HG03280 (cell line): ENCODE results near the gene NOL4L.

Experiments
- ATAC-seq: cut with Tn5 transposase; IDR thresholded peaks from one replicate; pipeline ENCODE4 v1.9.1; 2021; ENCODE audit warnings: mild to moderate bottlenecking, moderate library complexity; ENCODE audit not compliant: unreplicated experiment

The NOL4L gene

DNA sequence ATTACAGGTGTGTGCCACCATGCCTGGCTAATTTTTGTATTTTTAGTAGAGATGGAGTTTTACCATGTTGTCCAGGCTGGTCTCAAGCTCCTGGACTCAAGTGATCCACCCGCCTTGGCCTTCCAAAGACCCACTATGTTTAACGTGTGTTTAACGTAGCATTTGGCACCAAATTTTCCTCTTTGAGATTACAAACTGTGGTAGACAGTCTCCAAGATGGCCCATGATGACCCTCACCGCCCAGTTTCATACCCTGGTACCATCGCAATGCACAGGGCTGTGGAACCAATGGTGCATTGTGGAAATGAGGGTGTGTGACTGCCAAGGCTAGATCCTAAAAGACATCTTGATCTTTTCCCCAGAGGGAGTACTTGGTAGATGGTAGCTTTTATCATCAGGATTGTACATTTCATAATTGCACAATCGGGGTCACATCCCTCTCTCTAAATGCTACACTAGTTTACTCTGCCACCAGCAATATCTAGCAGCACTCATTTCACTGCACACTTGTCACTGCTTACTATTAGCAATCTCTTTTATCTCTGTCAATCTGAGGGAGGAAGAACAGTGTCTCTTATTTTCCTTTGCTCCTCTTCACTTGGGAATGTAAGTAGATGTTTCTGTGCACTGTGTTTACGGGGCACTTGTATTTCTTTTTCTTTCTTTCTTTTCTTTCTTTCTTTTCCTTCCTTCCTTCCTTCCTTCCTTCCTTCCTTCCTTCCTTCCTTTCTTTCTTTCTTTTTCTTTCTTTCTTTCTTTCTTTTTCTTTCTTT lies 96.9 kb downstream of the NOL4L start:
- ATAC-seq: no peak

DNA sequence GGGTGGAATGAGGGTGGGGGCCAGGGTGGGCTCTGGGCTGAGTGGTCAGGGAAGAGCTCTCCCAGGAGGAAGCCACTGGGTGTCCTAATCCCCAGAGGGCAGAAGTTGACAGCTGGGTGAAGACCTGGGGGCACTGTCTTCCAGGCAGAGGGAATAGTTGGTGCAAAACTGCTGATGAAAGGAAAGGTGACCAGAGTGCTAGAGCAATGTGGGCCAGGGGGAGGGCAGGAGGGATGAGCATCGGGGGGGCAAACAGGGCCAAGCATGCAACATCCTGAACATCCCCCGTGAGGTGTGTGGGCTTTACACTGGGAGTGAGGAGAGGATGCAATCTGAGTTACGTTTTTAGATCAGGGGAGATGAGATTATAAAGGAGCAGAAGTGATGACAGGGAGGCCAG lies 97.8 kb downstream of the NOL4L start:
- ATAC-seq: no peak

DNA sequence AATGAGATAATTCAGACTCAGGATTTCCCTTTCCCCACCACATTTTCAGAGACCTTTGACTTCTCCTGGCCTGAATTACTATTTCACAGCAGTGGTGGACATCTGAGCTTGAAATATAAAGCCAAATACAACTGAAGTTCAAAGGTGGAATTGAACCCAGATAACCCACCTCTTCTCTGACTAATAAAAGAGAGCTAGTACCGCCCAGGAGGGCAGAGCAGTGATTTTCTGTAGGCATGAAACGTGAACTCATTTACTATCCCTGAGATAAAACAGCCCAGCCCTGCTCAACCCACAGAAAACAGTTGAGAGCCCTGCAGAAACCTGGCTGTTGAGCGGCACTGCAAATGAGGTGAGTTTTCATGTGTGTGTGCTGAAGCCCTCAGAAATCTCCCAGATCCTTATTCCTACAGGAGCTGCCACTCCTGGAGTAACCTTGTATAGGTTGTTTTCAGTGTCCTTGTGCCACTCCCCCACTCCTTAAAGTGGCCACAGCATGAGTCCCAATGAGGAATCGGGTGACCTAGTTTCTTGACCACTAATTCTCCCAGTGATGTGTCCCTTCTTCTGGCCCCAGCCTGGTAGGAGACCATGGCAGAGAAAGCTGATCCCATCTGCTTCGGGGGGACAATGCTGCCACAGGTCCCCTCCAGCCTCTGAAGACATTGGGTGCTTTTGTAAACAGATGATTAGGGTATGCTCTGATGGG lies 99.2 kb downstream of the NOL4L start:
- no peak for ATAC-seq

DNA sequence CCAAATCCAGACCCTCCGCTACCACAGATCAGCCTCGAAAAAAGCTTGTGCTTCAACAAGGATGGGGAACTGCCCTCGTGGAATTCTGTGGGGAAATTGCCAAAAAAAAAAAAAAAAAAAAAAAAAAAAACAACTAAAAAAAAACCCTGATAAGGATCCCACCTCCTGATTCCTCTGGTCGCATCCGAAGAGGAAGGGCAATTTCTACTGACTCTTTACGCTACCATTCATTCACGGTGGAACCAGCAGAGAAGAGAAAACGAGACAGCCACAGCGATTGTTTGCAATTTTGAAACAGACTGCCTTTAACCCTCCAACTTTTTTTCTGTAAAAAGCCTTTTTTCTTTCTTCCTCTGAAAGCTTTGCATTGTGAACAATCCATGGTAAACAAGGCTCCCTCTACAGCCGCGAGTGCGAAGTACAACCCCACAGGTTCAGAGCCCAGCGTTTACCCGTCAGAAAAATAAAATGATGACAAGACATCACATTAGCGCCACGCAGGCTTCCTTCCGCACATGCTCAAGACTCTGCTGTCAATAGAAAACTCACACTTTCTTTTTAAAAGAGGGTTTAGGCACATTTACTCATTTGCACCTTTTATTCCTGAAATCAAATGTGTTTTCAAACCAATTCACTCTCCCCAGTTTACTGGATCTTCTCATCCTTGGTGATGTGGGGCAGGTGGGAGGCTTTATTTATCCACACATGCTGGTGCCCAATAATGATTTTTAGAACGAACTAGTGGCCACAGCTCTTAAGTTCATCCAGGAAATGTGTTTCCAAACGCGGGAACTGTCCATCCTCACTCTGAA lies 100.0 kb downstream of the NOL4L start:
- ATAC-seq: peak; percentile 78

DNA sequence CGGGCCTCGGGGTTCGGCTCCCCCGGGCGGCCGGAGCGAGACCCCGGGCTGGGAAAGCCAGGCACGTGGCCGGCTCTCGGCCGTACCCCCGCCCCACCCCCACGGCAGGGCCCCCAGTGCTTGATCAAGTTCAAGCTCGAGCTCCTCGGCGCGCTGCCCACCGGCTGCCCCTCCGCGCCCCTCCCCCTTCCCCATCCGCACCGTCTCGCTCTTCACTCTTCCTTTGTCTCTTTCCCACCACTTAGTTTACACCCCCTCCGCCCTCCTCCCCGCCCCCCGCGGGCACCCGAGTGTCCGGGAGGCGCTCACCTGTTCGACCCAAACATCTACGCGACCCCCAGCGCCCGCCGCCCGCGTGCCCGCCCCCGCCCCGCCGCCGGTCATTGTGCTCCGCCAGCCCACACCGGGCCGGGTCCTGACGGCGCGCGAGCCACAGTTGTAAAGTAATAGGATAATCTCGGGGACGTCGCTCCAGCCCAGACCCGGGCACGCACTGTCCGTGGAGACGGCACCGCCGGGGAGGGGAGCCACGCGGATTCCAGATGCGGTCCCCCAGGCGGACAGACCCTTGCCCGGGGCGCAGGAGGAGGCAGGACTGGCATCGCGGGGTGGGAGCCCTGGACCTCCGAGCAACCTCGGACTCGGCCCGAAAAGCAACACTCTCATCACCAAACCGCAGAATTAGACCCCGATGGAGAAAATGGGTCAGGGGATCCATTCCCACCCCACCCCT lies 100.7 kb downstream of the NOL4L start:
- no peak for ATAC-seq

DNA sequence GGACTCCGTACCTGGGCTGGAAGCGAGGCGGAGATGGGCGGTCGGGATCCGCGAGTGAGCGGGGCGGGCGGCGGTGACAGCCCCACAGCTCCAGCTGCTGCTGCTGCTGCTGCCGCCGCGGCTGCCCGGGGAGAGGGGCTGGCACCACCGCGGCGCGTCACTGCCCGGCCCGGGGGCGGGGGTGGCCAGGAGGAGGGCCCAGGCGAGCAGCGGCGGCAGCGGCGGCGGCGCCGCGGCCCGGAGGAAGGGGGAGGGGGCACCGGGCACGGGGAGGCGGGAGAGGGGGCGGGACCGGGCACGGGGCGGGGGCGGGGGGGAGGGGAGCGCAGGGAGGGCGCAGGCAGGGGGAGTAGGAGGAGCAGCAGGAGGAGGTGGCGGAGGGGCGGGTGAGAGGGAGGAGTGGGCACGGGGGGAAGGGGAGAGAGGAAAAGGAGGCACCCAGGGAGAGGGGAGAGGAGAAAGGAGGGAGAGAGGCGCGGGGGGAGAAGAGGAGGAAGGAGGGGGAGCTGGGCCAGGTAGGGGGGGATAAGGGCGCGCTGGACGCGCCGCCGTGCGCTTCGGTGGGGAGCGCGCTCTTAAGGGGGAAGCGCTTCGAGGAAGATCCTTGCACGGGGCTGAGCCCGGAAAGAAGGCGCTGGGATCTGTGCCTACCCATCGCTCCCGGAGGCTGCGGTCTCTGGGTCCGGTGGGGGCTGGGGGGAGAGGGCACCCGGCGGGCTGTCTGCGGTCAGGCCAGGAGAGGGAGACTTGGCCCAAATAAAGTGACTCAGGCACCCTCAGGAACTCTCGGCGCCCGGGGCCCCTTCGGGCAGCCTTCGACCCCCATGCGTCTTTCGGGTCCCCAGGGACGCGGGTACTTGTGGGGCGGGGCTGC lies 101.5 kb downstream of the NOL4L start:
- no peak for ATAC-seq

DNA sequence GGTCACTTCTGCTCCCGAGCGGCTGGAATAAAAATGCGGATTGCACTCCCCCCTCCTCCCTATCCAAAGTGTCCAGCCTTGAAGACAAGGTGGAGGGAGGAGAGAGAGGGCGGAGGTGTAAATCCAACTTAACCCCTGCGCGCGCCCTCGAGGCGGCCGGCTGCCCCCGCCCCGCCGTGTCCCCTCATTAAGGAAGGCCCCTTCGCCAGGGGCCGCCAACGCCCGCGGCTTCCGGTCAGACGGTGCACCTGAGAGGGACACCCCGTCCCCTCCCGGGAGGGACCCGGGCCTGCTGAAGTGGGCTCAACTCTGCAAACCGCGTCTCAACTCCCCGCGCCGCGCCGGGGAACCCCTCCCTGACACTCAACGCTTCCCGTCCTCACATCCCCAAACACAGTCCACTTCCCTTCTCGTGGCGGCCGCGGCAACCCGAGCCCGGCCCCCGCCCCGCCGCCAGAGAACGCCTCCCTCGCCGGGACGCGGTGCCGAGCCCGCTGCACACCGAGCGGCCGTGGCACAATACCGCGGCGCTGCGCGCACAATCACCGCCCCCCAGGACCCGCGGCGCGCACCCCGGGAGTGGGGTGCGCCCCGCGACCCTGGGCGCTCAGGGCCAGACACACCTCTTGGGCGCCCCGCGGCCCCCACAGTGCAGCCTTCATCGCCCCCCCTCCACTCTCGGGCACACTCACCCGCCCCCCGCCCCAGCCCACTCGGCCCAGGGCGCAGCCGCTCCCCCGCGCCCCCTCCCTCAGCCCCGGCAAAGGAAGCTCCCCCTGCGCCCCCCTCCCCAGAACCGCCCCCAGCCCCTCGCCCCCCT lies 102.5 kb downstream of the NOL4L start:
- ATAC-seq: no peak

DNA sequence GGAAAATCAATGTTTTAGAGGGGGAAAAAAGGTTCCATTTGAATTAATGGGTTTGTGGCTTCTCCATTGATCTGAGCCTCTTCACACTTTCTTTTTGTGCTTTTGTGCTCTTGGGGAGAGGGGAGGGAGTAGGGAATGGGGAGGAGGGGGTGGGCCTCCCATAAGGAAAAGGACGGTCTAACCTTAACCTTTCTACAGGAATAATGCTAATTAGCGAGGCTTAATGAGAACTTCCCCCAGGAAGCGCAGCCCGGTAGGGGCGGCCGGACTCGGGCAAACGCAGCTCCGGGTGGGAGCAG lies 103.0 kb downstream of the NOL4L start:
- no peak for ATAC-seq

DNA sequence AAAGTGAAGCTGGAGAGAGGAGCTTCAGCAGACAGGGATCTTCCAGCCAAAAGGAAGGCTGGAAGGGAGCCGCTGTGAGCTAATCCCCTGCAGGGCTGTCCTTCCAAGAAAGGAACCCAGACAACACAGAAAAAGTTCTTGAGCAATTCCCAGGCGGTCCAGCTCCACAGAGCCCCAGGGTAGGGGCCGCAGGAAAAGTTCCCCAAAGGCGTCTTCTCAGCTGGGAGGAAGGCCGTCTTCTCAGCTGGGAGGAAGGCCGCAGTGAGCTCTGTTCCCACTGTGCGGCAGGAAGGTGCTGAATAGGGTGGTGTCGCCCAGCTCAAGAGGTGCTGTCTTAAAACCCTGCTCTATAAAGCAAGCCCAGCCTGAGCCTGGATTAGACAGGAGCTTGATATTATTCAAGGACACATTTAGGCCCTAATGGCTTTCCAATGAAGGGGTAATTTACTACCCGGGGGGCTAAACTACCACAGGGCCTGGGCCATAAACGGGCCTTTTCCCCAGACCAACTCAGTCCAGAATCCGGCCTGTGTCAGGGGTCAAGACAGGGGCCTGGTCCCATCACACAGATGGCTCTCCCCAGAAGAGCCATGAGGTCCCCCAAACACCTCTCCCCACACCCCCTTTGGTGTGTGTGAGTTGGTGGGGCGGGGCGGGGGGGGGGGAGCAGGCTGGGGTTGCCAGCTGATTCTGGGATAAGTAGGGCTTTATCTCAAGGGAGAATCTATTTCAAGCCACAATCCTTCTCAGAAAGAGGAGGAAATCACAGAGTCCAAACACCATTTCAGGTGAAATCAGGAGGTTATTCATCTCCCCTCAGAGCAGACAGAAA lies 103.6 kb downstream of the NOL4L start:
- ATAC-seq: no peak

DNA sequence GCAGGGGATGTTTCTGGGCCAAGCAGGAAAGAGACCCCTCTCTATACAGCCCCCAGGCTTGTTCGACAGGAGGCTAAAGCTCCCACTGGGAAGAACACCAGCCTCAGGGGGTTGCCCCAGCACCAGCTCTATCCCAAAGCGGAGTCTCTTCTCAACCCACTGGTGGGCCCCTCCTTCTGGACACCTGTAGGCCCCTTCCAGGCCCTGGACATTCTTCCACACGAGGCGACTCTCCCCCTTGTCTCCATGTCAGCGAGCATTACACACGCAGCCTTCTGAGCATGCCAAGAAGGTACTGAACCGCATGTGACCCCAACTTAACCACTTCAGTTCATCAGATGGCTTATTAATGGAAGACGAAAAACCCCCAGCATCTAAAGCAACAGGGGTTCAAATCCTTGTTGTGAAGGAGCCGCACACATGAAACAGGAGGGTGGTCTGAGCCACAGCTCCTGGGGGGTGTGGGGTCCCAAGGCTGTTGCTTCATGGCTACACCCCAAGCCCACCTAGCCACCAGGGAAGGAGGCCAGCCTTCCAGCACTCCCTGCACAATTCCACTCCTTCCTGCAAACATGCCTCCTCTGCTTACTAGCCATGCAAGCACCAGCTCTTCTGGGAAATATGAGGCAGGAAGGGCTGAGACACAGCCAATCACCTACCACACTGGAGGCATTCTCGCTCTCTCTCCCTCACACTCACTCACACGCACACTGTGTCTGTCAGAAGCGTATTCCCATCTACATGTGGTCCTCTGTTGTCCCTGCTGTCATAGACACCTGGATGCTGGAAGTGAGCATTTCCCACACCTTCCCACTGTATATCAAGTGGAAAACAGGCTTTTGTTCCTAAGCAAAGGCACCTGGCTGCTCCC lies 104.5 kb downstream of the NOL4L start:
- ATAC-seq: no peak

DNA sequence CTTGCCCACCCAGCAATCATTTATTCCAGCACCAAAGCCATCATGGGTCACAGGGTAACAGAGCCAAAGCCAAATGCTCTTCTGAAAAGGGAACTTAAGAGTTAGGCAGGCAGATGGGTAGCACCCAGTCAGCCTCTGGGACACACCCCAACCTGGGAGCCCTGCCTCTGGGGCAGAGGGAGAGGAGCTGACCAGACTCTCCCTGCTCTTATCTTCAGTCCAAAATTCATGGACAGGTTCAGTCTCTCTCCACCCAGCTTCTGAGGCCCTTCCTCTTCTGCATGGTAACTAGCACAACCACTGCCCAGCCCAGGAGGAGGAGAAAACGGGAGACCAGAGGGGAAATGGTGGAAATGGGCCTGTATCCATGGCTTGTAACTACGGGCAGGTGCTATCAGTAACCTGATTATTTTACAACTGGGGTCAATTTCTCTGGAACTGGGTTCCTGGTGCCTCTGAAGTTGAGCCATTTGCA lies 105.4 kb downstream of the NOL4L start:
- ATAC-seq: no peak

DNA sequence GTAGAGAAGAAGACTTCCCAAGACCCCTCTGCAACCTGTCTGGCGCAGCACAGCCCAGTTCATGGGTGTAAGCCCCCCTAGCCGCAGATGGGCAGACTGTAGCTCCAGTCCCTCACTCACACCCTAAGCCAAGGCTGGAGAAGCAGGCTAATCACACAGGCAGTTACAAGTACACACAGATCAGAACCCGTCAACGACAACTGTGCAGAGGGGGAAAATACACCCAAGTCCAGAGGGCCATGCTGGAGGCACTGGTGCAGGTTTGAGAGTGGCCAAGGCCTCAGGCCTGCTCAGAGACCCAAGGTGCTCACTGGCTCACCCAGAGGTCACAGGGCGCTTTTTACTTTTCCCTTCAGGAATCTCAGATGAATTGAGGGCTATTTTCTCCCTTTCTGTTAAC lies 106.1 kb downstream of the NOL4L start:
- no peak for ATAC-seq

DNA sequence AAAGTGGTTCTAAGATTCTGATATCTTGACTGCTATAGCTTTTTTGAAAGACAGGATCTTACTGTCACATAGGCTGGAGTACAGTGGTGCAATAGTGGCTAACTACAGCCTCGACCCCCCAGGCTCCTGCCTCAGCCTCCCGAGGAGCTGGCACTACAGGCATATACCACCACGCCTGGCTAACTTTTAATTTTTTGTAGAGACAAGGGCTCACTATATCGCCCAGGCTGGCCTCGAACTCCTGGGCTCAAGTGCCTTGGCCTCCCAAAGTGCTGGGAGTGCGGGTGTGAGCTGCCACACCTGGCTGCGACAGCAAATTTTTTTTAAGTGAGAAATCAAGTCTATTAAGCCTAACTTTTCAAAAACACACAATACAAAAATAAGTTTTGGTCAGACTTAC lies 106.6 kb downstream of the NOL4L start:
- ATAC-seq: no peak

DNA sequence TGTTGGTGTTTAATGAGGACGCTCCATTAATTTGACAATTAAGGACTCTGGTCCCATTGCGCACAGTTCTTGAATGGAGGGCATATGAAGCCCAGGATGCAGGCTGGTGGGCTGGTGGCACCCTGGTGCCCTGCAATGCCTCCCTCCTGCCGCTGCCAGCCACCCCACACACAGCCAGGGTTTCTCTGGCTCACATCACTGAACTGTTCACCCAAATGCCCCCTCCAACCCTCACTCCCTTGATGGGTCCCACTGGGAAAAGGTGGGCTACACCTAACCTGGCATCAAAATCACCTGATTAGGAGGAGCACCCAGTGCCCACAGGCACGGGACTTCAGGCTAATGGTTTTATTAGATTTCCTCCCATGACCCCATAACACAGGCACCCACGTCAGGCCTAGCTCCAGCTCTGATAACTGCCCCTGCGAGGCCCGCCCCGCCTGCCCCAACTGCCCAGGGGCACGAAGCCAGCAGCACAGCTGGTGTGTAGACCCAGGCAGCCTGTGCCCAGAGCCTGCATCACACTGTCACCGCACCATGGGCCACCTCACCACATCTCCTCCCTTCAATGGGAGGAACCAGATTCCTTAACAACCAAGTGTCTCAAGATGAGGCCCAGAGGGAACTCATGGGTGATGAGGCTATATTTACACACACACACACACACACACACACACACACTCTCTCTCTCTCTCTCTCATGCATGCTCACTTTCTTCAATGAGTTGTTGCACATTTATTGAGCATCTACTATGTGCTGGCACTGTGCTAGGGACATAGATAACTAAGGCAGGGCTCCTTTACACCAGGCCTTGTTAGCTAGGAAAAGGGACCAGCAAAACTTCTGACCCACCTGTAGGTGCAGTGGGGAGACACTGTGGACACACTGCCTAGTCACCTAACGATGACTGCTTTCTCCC lies 107.3 kb downstream of the NOL4L start:
- no peak for ATAC-seq

DNA sequence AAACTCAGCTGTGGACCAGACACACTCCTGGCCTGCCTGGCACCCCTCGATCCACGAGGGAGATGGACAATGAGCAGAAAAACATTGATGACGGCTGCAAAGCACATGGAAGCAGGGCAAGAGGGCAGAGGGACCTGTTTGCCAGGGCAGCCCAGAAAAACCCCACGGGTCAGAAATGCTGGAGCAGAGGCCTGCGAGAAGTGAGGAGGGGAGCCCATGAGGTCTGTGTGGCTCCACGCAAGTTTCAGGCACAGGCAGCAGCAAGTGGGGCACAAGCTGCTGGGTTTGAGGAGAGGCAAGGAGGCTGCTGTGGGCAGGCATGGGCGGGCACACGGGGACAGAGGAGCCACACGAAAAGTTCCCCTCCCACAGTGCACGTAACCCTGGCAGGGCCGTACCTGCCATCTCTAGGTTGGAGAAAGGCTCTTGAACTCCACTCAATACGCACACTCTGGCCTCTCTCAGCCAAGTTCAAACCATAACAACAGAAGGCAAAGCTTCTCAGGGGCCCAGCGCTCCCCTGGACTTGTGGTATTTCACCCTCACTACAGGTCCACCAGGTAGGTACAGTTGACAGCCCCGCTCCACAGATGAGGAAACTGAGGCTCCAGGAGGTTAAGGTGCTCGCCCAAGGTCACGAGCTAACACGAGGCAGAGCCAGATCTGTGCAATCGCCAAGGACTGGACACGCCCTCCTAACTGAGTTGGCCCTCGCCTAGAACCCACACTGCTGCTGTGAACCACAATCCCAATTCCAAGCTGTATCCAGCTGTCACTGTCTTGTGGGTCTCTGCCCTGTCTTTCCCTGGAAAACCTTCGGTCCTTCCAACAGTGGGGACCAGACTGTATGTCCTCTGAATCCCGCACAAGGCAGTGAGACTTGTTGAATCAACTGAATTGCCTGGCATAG lies 108.2 kb downstream of the NOL4L start:
- no peak for ATAC-seq
